GM21619 (cell line): ENCODE results near the gene ZSCAN20.

Source experiments
- ATAC-seq: cut with Tn5 transposase; IDR thresholded peaks from one replicate; pipeline ENCODE4 v1.9.1; 2021; ENCODE audit not compliant: unreplicated experiment

Gene ZSCAN20

DNA sequence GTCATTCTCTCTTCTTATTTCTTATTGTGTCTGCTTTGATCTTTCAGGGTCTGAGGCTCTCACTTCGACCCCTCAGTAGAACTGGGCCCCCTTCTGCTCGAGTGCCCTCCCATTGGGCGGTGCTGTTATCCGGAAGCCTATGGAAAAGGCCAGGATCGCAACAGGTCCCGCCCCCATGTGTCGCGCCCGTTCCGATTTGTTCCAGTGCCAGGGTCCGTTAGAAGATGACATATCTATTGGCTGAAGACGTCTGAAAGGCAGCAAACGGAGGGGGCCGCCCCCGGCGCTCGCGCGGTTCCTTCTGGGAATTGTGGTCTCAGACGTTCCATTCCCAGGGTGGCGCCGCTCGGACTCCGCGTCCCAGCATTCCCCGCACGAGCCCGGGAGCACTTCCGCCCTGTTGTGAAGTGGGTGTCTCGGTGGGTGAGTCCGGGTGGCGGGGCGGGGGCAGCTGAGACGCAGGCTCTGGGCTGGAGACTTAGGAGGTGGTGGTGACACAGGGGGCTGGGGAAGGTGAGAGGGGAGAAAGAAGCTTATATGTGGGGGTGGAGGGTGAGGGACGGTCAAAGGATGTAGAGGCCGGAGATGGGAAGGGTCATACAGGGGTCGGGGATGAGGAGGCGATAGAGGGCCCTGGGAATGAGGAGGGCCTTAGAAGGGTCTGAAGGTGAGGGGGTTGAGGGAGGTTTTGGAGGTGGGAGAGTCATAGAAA is at the start of gene ZSCAN20:
Gene ZSCAN20, plus strand, starts transcription at position 377 of the 712 bp plus-strand sequence. CDS start 6,644 bp downstream, outside the sequence.
- peak; percentile 95 for ATAC-seq

DNA sequence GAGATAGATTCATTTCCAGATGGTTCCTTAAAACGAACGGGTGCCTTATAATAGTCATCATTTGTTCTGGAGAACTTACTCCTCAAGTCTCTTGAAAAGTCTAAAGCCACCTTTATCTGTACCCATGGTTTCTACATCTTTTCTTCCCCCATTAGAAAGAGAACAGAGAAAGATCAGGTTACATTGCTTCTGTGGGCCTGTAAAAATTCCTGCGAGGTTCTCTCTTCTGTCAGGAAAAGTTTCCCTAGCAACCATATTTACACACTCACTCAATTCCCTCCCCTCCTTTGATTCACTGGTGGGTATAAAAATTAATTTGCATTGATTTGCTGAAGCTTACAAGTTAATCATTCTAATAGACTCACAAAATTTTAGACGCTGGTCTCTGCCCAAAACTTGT is 48.2 kb upstream of the ZSCAN20 start:
- ATAC-seq = no peak

DNA sequence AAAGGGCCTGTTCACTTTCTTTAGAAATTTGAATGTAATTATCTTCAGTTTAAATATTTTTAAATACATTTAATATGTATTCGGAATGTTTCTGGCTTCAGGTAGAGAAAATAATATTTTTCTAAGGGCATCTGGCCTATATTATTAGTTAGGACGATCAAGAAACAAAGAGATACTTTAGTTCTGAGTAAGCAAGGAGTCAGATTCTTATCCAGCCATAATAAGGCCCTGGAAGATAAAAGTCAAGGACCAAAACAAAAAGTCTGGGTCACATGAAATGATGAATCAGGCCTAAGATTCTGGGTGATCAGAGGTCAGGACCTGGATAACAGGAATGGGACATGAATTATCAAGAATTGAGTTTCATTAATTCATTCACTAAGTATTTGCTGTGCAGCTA is 47.8 kb upstream of the ZSCAN20 start:
- no peak for ATAC-seq

DNA sequence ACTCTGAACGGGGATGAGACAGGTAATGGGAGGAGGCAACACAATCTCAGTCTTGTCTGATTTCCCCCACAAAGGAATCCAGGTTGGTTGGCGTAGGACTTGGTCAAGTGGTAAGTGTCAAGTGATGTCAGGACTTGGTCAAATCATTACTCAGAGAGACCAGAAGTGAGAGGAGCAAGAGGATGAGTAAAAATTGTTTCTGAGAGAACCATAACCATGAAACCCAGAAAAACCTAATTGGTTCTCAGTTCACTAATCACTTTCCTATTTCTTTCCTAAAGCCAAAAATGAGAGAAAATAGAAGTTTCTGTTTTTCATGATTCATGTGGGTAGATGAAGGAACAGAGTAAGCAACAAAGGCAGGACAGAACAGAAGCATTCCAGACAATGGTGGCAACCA is 46.5 kb upstream of the ZSCAN20 start:
- no peak for ATAC-seq

DNA sequence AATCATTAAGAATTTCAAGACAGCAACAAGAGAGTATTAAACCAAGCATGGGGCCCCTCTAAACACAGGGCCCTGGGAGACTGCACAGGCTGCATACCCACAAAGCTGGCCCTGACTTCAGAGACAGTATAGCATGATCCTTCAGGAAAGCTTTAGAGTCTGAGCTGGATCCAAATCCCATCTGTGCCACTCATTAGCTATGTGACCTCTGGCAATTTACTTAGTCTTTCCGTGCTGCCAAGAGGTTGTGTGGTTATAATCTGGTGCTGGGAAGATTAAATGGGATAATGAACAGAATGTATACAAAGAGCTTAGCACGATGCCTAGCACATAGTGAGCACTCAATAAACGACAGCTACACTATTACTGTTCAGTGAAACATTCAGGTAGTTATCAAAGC is 45.5 kb upstream of the ZSCAN20 start:
- no peak for ATAC-seq

DNA sequence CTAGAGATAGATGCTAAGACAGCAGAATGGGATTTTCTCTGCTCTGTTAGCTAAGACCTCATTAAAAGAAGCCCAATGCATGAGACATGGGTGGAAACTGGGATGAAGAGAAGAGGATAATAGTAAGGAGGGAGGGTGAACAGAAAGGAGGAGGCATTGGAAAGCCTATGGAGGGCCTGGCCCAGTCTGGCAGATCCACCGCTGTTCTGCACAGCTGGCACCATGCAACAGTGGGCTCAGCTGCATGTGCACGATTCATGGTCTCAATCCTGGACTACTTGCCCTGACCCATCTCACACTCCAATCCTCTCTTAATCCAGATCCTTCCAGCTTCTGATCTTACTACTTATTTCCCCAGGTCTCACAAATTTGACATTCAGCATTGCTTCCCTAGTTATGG is 43.8 kb upstream of the ZSCAN20 start:
- no peak for ATAC-seq

DNA sequence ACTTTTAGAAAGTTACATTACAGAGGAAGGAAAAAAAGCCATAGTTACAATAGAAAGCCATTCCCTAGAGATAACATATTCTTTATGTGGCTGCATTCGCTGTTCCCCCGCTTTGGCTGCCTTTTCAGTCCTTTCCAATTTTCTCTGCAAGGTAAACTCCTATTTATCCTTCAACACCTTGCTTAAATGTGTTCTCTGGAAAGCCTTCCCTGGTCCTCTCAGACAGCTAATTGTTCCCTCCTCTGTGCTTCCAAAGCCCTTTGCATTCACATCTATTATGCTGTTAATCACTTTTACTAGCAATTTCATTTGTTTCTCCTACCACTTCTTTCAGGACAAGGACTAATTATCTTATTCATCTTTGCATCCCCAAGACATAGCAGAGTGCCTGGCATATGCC is 43.1 kb upstream of the ZSCAN20 start:
- no peak for ATAC-seq

DNA sequence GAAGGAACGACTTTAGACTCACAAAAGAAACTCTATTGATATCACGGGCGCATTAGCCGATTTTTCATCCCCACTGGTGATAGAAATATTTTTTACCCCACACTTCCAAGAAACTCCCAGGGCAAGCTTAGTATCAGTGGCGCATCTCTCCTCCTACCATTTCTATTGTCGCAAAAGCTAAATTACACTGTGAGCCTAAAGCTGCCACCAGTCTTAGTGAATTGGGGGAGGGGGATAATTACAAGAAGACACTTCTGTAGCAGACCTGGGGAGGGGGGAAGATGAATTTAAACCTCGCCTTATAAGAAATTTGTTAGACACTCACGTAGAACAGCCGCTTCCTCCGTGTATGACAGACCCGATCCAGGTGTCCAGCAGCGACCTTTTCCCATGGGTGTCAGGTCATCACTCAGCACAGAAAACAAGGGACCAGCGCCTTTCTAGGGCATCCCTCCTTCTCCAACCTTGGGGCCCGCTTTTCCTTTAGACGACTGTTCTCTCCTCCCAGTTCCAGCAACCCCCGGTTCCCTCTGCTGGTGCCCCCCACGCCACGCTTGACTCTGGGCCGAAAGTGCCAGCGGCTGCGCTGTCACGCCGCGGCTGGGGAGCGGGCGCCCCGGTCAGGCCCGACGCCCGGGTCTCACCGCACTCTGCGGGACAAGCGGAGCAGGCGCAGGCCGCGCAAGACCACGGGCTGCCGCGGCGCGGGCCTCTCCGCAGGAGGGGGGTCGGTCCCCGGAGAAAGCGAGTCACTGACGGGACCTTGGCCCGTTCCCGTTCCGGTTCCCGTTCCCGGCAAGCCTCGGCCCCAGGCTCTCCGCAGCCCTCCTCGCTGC is 42.4 kb upstream of the ZSCAN20 start:
- ATAC-seq = no peak

DNA sequence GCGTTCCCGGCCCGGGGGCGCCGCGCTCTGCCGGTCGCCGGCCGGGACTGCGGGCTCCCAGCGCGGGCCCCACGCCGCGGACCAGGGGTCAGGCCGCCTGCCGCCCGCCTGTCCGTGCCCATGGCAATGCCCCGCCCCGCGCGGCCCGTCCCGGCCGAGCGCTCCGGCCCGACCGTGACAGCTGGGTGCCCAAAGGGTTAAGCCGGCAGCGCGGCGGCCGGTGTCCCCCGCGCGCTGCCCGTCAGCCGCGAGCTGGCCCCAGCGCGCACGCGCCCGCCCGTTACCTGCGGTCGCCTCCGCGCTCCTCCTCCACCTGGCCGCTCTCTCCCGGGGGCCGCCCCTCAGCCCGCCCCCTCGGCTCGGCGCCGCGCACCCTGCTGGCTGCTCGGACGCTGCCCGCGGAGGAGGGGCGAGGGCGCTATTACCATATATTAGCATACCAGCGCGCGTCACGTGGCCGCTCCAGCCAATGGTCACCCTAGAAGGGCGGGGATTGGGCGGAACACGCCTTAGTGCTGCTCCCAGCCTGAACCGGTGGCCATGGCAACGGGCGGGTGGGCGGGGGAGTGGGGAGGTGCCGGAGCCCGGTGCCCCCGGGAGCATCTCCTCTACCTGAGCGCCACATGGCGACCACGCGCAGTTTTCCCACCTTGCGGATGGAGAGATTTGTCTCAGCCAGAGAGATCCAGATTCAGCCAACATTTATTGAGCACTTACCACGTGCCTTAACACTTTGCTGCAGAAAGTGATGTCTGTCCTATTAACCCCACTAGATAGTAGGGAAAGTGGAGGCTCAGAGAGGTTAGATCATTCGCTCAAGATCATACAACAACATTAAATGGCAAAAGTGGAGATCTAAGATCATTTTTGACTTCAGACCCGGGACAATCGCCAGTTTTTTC is 41.5 kb upstream of the ZSCAN20 start, which contains the start of gene PHC2:
Gene PHC2, minus strand, starts transcription at position 404 of the 902 bp plus-strand sequence. CDS start 55,556 bp downstream, outside the sequence.
- peak; percentile 87 for ATAC-seq

DNA sequence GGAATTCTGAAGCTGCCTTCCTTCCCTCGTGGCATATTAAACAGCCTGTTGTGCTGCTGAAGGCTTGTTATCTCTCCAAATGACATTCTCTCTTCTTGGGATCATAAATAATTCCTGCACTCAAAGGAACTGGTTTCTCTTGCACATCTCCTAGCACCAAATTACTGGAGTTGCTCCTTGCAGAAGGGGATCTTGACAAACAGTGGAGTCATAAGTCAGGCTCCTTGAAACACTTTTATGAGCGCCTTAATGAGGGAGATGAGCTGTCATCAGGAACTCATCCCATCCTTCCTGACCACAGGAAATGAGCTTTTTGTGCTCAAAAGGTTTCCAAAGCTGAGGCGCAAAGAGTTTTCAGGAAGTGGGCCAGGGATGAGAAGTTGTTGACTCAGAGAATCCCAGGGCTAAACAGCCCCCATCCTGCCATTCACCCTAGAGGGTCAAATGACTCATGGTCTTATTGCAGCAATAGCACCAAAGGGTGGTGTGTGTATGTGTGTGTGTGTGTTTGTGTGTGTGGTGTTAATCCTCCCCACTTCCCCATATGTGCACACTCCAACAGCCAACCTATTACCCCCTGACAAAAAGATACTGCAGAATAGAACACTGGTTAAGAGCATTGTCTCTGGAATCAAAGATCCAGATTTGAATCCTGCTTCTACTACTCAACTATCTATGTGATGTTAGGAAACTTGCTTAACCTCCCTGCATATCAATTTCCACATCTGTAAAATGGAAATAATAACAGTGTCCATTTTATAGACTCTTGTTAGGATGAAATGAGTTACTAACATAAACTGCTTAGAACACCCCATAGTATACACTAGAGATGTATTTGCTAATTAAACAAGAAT is 38.7 kb upstream of the ZSCAN20 start:
- ATAC-seq = no peak

DNA sequence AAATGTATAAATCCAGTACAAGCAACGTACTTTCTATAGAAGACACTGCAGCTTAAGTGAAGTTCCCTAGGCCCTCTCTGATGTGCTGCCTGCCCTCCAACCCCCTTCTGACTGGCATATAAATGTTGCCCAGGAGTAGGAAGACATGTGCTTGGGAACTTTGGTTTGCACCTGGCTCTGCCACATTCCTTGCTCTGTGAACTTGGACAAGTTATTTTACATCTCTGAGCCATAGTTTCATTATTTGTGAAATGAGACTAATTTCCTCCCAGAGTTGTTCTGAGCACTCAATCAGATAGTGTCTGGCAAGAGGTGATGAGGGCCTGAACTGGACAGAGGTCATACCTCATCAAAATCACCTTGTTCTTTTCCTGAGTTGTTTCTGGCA is 38.1 kb upstream of the ZSCAN20 start:
- no peak for ATAC-seq

DNA sequence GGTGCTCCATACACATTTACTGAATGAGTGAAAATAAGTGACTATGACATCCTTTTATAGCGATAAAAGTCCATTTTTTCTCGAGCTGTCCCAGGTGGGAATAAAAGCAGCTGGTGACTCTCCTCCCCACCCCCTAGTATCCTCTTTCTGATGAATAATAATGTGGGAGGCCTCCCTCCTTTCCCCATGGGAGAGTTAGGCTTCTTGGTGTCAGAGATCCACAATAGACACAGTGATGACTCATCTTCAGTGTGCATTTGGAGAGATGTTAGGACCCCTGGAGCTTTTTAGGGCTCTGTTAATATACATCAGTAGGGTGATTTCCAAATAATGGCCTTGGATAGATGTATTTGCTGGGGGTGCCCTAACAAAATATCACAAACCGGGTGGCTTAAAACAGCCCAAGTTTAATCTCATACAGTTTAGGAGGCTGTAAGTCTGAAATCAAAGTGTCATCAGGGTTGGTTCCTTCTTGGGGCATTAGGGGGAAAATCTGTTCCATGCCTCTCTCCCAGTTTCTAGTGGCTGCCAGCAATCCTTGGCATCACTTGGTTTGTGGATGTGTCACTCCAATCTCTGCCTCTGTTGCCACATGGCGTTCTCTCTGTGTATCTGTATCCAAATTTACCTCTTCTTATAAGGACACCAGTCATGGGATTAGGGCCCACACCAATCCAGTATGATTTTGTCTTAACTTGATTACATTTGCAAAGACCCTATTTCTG is 37.2 kb upstream of the ZSCAN20 start:
- ATAC-seq = no peak

DNA sequence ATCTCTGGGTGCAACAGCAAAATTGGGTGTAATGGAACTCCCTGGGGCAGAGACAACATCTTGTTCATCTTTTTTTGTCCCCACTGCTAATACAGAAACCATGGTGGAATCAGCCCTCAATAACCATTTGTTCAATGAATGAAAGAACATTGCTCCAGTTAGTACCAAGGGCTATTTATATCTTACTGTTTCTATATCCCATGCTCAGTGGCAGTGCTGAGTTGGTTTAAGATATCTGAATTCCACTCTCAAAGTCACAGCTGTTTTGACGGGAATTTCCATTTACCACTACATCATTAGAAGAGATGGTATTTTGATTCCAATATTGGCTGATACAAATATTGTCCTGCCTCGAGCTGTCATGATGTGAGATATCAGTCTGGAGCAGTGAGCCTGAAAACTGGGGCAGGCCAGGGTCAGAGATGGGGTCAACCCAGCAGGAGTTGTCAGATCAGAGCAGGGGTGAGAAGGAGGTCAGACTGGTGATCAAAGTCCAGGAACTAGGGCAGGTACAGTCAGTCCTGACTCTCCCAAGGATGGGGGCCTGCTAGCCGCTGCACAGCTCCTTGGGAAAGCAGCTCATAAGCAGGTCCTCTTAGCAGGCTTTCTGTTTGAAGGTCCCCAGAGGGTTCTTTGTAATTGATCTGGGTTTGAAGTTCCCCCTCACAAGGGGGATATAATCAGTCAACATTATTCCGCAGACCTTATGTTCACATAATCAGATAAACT is 35.7 kb upstream of the ZSCAN20 start:
- ATAC-seq = no peak

DNA sequence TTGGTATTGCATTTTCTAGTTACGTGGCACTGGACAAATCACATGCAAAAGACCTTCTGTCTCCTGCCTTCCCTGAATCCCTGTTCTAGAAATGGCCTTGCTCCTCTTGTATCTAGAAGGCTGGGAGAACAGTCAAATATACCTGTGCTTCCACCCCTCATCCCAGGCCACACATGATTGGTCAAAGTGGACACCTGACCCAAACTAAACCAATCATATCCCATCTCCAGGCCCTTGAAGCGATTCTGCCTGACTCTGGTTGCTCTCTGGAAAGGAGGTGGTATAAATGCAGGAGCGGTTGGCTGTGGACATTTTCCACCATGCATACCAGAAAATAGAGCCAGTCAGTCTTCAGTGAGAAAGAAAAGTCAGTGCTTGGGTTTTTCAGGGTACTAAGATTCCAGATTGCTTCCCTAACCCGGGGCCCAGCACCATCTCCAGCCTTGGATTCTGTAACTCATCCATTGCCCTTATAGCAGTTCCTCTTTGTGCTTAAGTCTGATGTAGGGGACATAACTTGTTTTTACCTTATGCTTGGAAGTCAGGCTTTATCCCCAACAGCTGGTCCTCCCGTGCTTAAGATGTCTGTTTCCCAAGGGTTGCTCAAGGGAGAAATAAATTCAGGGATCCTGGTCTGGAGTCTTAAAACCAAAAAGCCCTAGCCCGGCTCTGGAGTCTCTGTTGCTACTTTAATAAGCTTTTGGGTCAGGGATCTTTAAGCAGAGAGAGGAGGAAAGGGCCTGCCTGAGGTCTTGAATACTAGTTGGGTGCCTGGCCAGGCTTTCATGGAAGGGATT is 33.9 kb upstream of the ZSCAN20 start:
- no peak for ATAC-seq

DNA sequence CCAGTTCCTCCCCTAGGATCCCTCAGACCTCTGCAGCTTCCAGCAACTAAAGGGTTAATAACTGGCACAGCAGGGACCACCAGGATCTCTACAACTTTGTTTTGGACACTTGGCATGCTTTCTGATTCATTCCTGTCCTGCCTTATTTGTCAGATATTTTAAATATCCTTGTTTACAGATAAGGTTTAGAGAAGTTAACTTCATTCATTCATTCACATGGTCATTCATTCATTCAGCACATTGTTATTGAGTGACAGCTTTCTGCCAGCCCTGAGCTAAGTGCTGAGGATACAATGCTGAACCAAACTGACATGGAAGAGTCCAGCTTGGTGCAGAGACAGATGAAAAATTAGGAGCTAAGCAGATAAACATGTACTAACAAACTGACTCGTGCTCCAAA is 32.8 kb upstream of the ZSCAN20 start:
- no peak for ATAC-seq

DNA sequence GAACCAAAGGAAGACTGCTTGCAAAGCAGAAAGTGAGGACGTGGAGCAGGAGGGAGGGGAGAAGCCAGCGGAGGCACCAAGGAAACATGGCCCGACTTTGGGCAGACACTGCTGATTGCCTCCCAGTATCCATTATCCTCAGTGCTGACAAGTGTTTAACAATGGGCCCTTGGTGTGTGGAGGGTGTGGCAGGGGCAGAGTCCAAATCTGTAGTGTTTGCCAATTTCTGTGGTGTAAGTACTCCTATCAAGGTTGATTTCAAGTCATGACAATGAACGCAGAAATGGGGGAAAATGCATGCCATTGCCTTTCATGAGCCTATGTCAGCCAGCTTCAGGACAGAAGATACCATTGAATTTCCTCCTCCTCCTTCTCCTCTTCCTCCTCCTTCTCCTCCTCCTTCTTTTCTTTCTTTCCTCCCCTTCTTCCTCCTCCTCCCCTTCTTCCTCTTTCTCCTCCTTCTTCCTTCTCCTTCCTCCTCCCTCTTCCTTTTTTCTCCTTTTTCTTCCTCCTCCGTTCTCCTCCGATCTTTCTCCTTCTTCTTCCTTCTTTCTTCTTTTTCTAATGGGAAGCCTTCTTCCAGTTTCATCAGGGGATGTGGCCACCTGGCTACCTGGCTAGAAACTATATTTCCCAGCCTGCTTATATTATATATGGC is 31.2 kb upstream of the ZSCAN20 start:
- ATAC-seq = no peak

DNA sequence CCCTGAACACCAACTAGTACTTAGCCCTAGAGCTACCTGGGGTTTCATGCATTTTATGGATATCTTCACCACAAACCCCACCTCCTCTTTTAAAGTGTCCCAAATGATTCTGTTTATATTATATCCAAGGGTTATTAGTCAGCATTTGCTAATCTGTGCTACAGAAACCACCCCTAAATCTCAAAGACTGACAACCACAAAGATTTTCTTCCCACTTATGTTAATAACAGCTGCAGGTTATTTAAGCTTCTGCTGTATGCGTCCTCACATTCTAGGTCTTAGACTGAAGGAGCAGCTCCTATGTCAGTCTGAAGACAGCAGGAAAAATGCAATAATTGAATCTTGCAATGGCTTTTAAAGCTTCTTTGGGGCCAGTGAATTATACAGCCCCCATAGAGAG is 30.3 kb upstream of the ZSCAN20 start:
- ATAC-seq = no peak
